Activated CD4-positive, alpha-beta T cell treated with anti-CD3 and anti-CD28 coated beads, Interleukin-2, amount 50 U/mL, for 16 hours (primary cell): Measurements from ENCODE around the gene PRSS57.

Source experiments
- DNase-seq: peaks from one replicate; pipeline ENCODE4 v3.0.0-alpha.2; 2020

The PRSS57 gene

DNA sequence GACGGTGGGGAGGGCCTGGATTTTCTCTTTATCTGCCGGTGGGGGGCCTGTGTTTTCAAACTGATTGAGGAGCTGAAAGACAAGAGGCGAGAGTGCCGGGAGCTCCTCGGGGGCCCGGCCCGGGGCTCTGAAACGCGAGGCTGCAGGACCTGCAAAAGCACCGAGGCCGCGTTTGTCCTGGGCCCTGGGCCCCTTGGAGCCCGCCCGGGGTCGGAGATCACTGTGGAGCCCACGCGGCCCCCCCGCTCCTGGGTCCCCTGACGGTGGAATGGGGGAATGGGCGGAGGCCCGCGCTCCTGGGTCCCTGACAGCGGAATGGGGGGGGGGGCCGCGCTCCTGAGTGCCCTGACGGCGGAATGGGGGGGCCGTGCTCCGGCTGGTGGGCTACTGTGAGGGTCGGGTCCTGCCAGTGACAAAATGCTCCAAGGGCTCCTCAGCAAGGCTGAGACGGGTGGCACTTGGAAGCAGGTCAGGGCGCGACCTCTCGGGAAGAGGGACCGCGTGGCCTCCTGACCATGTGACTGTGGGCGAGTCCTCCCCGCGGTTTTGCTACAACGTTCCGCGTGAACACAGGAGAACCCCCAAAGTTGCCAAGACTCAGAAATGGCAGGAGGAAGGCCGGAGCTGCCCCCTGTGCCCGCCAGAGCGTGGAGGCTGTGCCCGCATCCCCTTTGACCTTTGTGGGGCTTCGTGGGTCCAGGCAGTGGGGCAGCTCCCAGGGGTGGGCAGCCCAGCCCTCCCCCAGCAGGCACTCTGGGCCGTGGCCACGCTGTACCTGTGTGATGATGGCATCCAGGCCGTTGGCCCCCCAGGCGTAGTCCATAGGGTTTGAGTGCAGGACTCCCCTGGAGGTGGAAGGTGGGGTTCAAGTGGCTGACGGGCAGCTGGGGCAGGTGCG, 46.1 kb downstream of the PRSS57 start:
- no peak for DNase-seq

DNA sequence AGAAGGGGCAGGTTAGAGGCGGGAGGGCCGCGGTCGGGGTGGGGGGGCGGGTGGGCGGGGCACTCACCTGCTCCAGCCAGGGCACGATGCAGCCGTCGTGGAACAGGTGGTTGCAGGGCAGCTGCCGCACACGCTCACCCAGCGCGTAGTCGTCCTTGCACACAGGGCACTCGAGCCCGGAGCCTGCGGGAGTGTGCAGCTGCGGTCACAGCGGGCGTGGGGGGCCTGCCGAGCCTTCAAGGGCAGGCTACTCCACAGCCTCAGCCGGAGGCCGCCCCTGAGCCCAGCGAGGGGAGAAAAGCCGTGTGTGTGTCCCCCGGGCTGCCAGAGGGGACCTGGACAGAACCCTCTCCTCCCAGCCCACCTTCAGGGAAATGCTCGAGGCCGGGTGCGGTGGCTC, 46.9 kb downstream of the PRSS57 start:
- no peak for DNase-seq

DNA sequence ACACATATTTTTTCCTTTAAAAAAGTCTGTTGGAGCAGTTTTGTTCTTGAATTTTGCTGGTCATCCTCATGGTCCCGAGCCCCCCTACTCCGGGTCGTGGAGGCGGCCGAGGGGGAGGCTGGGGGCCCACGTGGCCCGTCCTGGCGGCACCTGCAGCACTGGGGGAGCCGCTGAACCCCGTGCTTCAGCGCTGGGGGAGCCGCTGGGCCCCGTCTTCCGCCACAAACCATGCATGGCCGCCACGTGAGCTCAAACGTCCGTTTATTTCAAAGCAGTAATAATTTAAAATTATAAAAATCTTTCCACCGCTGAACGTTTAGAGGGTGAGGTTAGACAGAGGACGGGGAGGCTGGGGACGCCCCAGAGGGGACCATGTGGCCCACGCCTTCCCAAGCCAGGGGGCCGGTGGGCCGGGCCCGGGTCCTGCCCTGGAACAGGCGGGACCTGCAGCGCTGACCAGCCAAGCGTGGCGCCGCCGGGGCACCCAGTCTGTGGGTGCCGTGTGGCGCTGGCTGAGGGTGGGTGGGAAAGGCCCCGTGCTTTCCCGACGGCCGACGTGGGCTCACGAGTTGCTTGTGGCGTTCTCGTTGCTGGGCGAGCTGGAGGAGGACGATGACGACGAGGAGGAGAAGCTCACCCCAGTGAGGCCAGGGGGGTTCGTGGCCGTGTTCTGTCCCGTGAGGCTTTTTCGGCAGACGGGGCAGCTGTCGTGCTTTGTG, 47.5 kb downstream of the PRSS57 start:
- DNase-seq, result no peak

DNA sequence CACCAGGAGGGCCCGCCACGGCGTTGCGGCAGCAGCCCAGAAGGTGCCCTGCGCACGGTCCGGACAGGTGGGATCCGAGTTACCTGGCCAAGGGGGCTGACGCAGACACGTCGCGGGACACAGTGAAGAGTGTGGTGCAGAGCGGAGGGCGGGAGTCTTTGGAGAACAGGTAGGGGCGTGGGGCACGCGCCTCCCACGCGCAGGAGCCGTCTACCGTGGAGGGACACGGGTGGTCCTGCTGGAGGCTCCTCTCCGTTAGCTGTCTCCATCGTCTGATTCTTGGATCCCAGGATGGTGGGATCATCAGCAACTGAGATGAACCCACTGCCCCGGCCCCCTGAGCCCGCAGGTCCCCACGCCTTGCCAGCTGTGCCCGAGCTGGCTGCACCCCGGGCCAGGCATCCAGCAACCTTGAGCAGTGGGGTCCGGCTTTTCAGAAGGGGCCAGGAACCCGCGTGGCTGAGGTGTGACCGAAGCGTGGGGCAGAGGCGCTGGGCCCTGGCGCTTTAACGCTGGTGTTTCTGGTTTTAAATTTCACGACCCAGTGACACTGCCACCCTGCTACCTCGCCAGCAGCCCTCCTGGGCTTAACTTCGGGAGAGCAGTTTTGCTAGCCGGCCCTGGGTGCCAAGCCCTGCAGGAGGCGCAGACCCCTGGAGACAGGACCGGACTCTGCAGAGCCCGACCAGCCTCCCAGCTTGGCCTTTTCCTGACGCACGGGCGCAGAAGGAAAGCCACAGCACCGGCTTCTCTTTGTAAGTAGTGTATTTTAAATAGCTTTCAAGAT, 48.3 kb downstream of the PRSS57 start:
- DNase-seq, result no peak

DNA sequence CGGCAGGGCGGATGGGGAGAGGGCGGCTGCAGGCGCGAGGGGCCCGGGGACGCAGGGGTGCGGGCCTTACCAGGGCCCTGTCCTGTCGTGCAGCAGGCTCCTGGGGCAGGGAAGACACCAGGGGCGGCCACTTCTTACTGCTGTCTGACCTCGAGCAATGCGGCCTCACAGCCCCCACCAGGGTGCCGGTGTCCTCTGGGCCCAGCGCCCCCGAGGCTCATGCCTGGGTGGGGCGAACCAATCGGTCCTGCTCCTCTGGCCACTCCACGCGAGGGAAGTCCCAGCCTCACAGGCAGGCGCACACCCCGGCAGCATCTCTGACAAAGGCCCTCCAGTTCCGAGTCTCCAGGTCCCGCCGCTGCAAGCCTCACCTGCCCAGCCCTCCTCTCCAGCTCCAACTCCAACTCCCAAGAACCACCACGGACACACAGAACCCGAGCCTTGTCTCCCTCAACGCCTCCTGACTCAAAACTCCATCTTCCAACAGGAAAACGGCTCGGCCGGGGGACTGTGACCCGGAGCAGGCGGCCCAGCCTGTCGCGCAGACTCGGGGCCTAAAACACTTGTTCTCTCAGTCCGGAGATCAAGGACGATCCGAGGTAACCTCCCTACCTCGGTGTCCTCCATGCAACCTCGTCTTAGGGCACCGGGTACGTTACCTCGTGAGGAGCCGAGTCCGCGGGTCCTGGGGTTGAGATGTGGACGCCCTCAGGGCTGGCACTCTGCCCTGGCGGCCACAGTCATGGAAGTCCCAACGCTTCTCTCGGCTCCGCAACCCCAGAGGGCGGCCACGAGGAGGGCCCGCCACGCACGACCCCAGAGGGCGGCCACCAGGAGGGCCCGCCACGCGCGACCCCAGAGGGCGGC, 49.1 kb downstream of the PRSS57 start:
- no peak for DNase-seq

DNA sequence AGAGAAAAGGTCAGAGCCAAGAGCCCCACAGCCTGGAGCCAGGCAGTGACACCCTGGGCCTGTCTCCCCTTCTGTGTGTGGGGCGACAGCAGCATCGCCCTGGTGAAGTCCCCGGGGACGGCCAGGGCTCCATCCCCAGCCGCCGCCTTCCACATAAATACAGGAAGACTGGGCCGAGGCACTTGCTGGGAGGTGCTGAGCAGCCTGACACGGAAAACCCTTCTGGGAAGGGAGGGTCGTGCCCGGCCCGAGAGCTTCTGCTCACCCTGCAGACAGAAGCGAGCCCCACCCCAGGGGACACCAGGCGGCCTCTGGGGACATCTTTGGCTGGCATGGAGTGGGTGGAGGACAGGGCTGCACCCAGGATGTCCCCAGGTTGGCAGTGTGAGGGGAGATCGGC, 50.5 kb downstream of the PRSS57 start:
- DNase-seq, result no peak

DNA sequence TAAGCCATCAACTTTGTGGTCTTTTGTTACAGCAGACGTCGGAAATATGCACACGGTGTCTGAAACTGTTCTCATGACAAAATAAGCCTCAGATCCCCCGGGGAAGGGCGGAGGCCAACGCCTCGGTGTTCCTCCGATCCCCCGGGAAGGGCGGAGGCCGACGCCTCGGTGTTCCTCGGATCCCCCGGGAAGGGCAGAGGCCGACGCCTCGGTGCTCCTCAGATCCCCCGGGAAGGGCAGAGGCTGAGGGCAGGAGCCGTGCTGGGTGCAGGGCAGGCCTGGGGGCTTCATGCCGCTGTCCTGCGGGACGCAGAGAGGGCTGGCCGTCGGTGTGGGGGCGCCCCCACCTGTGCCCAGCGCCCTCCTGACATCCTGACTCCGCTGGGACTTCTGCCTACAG, 50.9 kb downstream of the PRSS57 start:
- no peak for DNase-seq

DNA sequence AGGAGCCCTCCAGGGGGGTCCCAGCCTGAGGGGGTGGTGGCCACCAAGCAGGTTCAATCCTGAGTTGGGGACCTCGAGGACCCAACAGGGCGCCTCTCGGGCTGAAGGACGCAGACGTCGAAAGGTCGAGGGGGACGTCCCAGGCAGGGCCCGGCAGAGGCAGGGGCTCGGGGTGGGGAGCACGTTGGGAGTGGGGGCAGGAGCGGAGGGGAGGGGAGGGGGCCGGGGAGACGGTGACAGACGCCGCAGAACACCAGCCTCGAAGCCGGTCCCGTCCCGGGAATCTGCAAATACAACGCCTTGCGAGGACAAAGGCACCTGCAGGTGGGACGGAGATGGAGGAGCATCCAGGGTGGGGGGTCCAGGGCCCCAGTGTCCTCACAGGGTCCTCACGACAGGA, 51.5 kb downstream of the PRSS57 start:
- DNase-seq, result no peak

DNA sequence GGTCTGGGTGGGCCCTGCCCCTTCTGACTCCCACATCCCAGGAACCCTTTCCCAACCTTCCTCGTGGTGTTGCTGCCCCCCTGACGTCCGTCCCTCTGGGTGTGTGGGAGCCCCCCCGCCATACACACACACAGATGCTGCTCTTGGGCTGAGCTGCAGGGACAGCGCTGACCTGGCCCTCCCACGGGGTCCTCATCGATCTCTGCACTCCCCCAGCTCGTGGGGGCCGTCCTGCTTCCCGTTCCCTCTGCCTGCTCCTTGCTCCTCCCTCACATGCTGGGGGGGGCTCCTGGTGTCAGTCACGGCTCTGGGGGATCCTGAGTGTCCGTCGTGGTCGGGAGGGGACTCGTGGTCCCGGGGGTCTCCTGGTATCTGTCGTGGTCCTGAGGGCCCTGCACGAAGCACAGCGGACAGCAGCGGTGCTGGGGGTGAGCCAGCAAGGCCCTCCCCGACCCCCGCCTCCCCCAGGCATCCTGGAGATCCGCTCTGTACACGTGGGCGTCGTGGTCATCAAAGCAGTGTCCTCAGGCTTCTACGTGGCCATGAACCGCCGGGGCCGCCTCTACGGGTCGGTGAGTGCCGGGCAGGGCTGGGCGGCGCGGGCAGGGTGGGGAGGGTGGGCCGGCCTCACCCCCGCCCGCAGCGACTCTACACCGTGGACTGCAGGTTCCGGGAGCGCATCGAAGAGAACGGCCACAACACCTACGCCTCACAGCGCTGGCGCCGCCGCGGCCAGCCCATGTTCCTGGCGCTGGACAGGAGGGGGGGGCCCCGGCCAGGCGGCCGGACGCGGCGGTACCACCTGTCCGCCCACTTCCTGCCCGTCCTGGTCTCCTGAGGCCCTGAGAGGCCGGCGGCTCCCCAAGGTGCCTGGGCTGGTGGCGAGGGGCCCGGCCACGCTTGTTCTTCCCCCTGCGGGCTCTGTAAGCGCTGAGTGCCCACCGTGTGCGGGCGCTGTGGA, 52.2 kb downstream of the PRSS57 start:
- DNase-seq, result no peak

DNA sequence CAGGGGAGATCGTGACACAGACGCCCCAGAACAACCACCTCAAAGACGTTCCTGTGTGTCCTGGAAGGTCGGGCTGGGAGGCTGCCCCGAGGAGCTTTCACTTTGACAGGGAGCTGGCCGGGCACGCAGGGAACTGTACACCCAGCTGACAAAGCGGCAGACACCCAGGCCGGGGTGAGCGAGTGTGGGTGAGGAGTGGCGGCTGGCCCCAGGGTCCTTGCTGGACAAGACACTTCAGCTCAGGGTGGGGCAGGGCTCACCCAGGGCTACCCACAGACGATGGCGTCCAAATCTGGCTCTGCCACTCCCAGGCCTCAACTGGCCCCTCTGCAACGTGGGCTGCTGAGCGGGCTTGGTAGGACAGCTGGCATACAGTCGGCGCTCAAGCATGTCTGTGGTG, 53.5 kb downstream of the PRSS57 start:
- DNase-seq, result no peak

DNA sequence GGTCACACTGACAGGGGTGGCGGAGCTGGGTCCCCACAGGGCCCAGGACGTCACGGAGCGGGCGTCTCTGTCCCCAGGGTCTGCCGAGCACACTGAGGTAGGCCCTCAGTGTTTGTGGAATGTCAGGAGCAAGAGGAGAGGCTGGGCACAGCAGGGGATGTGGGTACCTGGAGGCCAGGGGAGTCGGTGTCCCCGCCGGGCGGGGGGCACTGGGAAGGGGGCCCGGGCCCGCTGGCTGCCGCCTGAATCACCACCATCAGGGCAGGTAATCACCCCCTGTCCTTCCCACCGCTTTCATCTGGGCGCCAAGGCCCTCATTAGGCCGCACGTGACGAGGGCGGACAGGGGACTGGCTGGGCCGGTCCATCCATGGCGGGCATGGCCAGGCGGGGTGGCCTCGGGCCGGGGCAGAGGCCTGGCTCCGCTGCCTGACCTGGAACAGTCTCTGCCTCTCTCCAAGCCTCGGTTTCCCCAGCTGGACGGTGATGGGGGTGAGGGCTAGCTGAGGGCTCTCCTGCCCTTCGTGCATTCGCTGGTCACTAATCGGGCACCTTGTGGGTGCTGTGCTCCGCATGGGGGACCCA, 54.6 kb downstream of the PRSS57 start:
- no peak for DNase-seq

DNA sequence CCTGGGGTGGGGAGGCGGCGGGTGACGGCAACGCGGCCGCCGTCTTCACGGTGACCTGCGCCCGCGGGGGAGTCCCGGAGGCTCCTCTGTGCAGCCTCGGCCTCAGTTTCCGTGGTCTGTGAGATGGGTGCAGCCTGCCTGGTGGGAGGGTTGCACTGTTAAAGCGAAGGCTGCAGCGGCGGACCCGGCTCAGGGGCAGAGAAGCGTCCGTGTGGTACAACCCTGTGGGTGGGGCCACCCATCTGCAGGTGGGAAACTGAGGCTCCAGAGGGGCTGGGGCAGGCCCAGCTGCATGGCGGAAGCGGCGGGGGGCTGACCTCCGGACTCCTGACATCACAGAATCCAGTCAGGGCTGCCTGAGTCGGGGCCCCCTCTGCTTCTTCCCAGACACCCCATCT, 55.1 kb downstream of the PRSS57 start:
- DNase-seq, result no peak

DNA sequence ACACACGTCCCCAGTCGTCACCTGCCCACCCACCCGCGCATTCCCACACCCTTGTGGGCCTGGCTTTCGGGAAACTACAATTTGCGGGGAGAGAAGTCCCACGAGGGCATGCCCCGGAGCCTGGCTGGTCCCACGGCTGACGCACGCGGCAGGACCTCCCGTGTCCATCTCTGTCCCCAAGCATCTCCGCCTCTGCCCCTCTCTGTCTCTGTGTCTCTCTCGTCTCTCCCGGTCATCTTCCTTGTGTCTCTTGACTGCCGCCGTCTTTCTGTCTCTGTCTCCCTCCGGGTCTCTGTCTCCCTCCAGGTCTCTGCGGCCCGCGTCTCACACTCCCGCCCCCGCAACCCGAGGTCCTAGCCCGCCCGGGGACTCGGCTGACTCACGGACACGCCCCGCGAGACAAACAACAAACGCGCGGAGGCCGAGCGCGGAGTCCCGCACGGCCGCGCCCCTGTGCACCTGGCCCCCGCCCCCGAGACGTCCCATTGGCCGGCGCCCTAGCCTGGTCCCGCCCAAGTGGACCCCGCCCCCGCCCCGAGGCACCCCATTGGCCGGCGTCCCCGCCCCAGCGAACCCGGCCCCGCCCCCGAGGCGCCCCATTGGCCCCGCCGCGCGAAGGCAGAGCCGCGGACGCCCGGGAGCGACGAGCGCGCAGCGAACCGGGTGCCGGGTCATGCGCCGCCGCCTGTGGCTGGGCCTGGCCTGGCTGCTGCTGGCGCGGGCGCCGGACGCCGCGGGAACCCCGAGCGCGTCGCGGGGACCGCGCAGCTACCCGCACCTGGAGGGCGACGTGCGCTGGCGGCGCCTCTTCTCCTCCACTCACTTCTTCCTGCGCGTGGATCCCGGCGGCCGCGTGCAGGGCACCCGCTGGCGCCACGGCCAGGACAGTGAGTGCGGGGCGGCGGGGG, 55.7 kb downstream of the PRSS57 start, which contains the start of gene FGF22:
Gene FGF22 (plus strand): TSS at position 627 of the 908 bp plus-strand sequence. CDS start 47 bp downstream, at position 674.
- peak; percentile 93 for DNase-seq

DNA sequence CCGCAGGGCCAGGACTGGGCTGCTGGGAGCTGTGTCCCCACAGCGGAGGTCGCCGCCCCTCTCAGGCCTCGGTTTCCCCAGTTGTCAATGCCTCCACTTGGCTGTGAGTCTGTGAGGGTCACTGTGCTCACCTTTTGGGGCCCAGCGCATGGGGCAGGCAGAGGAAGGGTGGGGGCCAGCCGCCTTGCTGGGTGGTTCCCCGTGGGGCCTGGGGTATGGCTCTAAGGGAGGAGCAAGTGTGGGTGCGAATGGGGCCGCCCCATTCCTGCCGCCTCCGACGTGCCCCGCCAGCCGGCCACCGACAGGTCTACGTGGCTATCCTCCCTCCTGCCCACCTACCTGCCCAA, 56.4 kb downstream of the PRSS57 start:
- no peak for DNase-seq
